ENCODE data around the gene UNC45A.
"Not testable (repeated sequence)": the region's sequence is repeated elsewhere in the genome, so short reads cannot be mapped to it uniquely, and the experiment has no call there.

Gene UNC45A

GRCh38 chr15:90934949-90935751 is at the start of gene UNC45A:
Gene UNC45A, plus strand, starts transcription at chr15:90935285. Its CDS starts 40 bp downstream, at chr15:90935325.
- peak; percentile 88 for DNase-seq

GRCh38 chr15:90885432-90886290 is 49.4 kb upstream of the UNC45A start:
- DNase-seq = no peak

- DNase-seq = no peak
Measured at GRCh38 chr15:90886291-90886614, 48.8 kb upstream of the UNC45A start.

GRCh38 chr15:90887037-90887481 is 48.0 kb upstream of the UNC45A start:
- DNase-seq = no peak

- no peak for DNase-seq
Measured at GRCh38 chr15:90889313-90889730, 45.8 kb upstream of the UNC45A start.

GRCh38 chr15:90889736-90890456 is 45.2 kb upstream of the UNC45A start:
- DNase-seq = no peak

GRCh38 chr15:90890839-90891238 is 44.2 kb upstream of the UNC45A start:
- no peak for DNase-seq

- no peak for DNase-seq
Measured at GRCh38 chr15:90891346-90891949, 43.6 kb upstream of the UNC45A start.

GRCh38 chr15:90892023-90892422 is 43.1 kb upstream of the UNC45A start:
- DNase-seq = no peak

- DNase-seq = no peak
Measured at GRCh38 chr15:90892498-90893174, 42.4 kb upstream of the UNC45A start.

GRCh38 chr15:90893175-90894090 is 41.7 kb upstream of the UNC45A start:
- no peak for DNase-seq

GRCh38 chr15:90895571-90896117 is 39.4 kb upstream of the UNC45A start:
- no peak for DNase-seq

- DNase-seq = not testable (repeated sequence)
Measured at GRCh38 chr15:90897131-90897655, 37.9 kb upstream of the UNC45A start.

- DNase-seq = no peak
Measured at GRCh38 chr15:90901175-90902039, 33.7 kb upstream of the UNC45A start.

- DNase-seq = peak; percentile 36
Measured at GRCh38 chr15:90902040-90902839, 32.8 kb upstream of the UNC45A start.

- DNase-seq = peak; percentile 19
Measured at GRCh38 chr15:90902840-90903732, 32.0 kb upstream of the UNC45A start, which contains the start of gene MAN2A2. Gene MAN2A2, plus strand, starts transcription at chr15:90903302. Its CDS starts 906 bp downstream, at chr15:90904208.
